ENCODE data around the gene NSD2.
"Not testable (repeated sequence)": the region's sequence is repeated elsewhere in the genome, so short reads cannot be mapped to it uniquely, and the experiment has no call there.

Gene NSD2

DNA sequence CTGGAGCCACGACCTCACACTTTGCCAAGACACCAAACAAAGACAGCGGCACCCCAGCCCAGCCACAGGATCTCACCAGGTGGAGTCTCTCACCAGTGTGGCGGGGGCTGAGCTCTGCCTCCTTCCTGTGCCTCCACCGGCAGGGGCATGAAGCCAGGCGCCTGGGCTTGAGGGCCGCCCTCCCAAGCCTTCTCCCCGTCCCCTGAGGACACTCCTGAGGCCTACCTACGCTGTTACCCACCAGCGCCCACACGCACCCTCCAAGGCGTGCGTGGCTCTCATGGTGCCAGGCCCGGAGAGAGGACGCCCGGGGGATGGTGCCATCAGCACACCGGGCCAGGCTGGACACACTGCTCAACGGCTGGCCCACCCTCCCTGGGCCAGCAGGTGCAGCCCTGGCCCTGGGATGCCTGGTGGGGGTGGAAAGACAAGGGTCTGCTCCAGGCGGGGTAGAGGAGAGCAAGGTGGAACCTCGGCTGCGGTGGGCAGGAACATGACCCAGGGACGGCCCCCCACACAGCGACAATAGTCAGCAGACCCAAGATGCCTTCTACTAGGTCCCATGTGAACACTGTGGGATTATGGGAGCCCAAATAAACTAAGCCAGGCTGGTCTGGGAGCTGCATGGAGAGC, 115.5 kb downstream of the NSD2 start:
- DNase-seq: no peak

DNA sequence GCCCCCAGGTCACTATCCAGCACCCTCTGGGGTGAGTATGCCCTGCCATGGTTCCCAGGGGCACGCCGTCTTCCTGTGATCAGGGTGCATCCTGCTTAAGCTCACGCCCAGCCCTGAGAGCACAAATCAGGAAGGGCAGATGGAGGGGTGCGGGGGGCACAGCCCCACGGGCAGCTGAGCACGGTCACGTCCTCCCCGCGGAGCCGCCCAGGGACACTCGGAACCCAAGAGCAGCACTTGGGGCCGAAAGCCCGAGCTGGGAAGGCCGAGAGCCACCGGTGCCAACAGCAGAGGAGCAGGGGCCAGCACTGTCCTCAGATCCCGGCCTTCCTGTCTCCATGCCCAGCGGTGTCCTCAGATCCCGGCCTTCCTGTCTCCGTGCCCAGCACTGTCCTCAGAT, 116.1 kb downstream of the NSD2 start:
- DNase-seq: no peak

GRCh38 chr4:1987721-1988326, 116.6 kb downstream of the NSD2 start:
- no peak for DNase-seq

- DNase-seq: no peak
These were observed 117.1 kb downstream of the NSD2 start for GRCh38 chr4:1988327-1988724.

DNA sequence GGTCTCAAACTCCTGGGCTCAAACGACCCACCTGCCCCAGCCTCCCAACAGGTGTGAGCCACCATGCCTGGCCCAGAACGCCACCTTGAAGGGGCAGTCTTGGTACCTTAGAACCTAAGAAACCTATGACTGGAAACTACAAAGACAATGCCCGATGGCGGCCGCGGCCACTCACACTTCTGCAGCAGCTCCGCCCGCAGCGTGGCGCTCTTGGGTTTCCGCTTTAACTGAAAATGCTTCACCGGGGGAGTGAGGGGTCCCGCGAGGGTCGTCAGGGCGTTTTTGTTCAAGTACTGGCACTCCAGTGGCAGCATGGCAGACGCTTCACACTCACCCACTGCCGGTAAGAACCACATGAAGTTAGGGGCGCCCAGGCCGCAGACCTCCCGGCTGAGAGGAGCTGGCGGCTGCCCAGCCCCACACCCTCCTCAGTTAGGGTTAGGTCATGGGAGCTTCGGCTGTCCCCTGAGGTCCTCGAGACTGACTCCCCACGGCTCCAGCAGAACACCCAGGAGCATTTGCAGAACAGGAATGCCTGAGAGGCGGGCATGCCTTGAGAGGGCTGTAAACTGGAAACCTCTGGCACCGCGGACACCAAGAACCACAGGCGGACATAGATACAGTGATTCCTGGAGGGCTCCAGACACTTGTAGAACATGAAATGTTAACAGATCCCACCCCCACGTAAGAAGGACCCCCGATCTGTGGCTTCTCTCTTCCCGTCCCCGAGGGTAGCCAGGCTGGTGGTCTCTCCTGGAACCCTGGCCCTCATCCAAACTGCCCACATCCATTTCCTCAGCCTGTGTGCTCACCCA, 118.5 kb downstream of the NSD2 start:
- DNase-seq: no peak

GRCh38 chr4:1990348-1990645, 119.1 kb downstream of the NSD2 start:
- DNase-seq: no peak

GRCh38 chr4:1990676-1991075, 119.5 kb downstream of the NSD2 start:
- no peak for DNase-seq

DNA sequence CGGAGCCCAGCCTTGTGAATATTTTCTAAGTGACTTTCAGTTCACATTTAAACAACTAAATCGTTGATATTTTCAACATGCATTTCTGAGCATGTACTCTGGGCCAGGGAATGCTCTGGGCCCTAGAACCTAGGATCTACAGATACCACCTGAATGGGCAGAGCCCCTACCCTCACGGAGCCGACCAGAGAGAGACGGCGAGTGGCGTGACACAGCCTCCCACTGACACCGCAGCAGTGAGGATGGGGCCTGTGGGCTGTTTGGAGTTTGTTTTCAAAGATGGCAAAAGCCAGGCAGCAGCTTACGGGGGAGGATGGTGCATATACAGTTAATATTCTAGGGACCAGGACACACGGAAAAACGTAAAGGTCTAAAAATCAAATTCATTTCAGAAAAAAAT, 119.9 kb downstream of the NSD2 start:
- DNase-seq: no peak

GRCh38 chr4:1991596-1992434, 120.6 kb downstream of the NSD2 start:
- DNase-seq: no peak

- DNase-seq: no peak
These were observed 121.4 kb downstream of the NSD2 start for GRCh38 chr4:1992468-1993168.

- no peak for DNase-seq
These were observed 122.0 kb downstream of the NSD2 start for GRCh38 chr4:1993169-1993516.

- DNase-seq: not testable (repeated sequence)
These were observed 122.7 kb downstream of the NSD2 start for GRCh38 chr4:1993718-1994516.

DNA sequence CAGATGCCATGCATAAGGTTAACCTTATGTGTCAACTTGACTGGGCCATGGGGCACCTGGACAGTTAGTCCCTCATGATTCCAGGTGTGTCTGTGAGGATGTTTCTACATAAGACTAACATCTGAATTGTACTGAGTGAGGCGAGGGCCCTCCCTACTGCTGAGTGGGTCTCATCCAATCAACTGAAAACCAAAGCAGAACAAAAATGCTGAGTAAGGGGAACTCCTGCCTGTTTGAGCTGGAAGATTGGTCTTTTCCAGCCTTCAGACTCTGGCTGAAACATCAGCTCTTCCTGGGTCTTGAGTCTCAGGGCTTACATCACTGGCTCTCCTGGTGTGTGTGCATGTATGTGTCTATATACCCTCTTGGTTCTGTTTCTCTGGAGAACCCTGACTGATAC, 123.7 kb downstream of the NSD2 start:
- DNase-seq: no peak

- no peak for DNase-seq
These were observed 125.8 kb downstream of the NSD2 start for GRCh38 chr4:1996866-1997611.

DNA sequence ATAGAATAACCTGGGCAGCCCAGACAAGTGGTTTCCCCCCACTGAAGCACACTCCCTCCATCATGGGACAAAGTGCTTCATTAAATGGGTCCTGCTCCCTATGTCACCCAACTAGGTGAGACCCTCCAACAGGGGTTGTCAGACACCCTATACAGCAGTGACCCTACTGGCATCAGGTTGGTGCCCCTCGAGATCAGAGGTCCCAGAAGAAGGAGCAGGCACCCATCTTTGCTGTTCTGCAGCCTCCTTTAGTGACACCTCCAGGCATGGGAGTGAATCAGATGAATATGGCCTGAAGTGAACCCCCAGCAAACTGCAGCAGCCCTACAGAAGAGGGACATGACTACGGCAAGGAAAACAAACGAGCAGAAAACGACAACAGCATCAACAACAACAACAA, 126.5 kb downstream of the NSD2 start:
- no peak for DNase-seq

DNA sequence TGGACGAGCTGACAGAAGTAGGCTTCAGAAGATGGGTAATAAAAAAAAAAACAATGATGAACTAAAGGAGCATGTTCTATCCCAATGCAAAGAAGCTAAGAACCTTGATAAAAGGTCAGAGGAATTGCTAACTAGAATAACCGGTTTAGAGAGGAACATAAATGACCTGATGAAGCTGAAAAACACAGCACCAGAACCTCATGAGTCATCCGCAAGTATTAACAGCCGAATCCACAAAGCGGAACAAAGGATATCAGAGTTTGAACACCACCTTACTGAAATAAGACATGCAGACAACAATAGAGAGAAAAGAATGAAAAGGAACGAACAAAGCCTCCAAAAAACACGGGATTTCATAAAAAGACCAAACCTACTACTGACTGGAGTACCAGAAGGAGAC, 127.1 kb downstream of the NSD2 start:
- no peak for DNase-seq

DNA sequence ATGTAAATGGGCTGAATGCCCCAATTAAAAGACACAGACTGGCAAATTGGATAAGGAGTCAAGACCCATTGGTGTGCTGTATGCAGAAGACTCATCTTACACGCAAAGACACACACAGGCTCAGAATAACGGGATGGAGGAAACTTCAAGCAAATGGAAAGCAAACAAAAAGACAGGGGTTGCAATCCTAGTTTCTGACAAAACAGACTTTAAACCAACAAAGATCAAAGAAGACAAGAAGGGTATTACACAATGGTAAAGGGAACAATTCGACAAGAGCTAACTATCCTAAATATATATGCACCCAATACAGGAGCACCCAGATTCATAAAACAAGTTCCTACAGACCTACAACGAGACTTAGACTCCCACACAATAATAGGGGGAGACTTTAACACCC, 128.1 kb downstream of the NSD2 start:
- DNase-seq: not testable (repeated sequence)

GRCh38 chr4:2003361-2003760, 132.2 kb downstream of the NSD2 start:
- not testable (repeated sequence) for DNase-seq

GRCh38 chr4:2006367-2006766, 135.2 kb downstream of the NSD2 start:
- no peak for DNase-seq

DNA sequence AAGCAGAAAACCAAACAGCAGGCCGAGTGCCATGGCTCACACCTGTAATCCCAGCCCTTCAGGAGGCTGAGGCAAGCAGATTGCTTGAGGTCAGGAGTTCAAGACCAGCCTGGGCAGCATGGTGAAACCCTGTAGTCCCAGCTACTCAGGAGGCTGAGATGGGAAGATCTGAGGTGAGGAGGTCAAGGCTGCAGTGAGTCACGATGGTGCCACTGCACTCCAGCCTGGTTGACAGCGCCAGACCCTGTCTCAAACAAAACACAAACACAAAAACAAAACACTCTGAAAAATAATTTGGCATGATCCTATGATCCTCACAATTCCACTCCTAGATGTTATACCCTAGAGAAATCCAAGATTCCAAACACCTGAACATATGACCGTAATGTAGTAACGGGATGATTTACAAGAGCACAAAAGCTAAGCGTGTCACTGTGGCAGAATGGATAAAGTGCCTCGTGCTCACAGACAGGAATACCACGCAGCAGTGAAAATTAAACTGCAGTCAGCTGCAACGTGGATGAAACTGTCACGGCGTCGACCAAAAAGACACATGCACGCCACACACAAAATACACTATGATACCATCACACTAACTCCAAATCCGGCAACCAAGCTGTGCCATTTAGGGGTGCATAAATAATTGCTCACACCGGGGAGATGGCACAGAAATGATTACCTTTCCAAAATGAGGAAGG, 135.9 kb downstream of the NSD2 start:
- DNase-seq: no peak

All from inflammatory macrophage treated with lipopolysaccharide for 4 hours (primary cell).